Kidney epithelial cell (primary cell): ENCODE measurements around the gene NXPE4. TPM values are rescaled to one million over a fixed set of nuclear protein-coding genes. Genes with fewer than 3 reads are reported as not detected.
"Not testable (repeated sequence)": the region's sequence is repeated elsewhere in the genome, so short reads cannot be mapped to it uniquely, and the experiment has no call there.

Experiments used
- DNase-seq: peaks from one replicate; pipeline ENCODE4 v3.0.0-alpha.2; 2010; ENCODE audit warnings: low read depth
- H3K27me3 ChIP-seq: 2 replicates; pipeline ENCODE4 v1.6.0; 2011; ENCODE audit warnings: low read length; ENCODE audit not compliant: control insufficient read depth, insufficient read depth
- H3K36me3 ChIP-seq: 2 replicates; pipeline ENCODE4 v1.5.1; 2011; ENCODE audit warnings: low read length; ENCODE audit not compliant: control insufficient read depth, insufficient read depth
- H3K4me3 ChIP-seq: 2 replicates; pipeline ENCODE4 v1.5.1; 2011; ENCODE audit warnings: low read depth, mild to moderate bottlenecking, control low read depth, low read length
- CTCF ChIP-seq: IDR thresholded peaks from 2 replicates; pipeline ENCODE4 v1.5.1; 2011; ENCODE audit warnings: mild to moderate bottlenecking, moderate library complexity, low read length, control low read depth, inconsistent platforms; ENCODE audit not compliant: insufficient read depth, poor library complexity, severe bottlenecking
- total RNA-seq: library from RNA; depleted of rRNA; stranded (reverse); fragments of >200 nt; gene quantifications from 2 replicates; pipeline ENCODE4 v1.2.3, GENCODE V29; 2015

Gene NXPE4
- total RNA-seq, 1 donor from 2014 or later: not detected

DNA sequence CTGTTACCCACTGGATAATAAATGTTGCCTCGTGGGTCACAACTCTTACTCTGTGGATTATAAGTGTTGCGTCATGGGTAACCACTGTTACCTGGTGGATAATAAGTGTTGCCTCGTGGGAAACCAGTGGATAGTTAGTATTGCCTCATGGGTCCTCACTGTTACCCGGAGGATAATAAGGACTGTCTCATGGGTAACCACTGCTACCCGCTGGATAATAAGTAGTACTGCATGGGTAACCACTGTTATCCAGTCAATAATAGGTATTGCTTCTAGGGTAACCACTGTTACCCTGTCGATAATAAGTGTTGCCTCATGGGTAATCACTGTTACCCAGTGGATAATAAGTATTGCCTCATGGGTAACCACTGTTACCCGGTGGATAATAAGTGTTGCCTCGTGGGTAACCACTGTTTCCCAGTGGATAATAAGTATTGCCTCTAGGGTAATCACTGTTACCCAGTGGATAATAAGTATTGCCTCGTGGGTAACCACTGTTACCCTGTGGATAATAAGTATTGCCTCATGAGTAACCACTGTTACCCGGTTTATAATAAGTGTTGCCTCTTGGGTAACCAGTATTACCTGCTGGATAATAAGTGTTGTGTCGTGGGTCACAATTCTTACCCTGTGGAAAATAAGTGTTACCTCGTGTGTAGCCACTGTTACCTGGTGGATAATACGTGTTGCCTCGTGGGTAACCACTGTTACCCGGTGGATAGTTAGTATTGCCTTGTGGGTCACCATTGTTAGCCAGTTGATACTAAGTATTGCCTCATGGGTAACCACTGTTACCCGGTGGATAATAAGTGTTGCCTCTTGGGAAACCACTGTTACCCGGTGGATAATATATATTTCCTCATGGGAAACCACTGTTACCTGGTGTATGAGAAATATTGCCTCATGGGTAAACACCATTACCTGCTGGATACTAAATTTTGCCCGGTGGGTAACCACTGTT lies 15.7 kb upstream of the NXPE4 start:
- no peak for TF ChIP-seq CTCF
- no peaks in the 10 kb centered on the region for H3K27me3 ChIP-seq
- no peak overlapping the region for H3K4me3 ChIP-seq
- DNase-seq: no peak
- no peaks in the 10 kb centered on the region for H3K36me3 ChIP-seq

DNA sequence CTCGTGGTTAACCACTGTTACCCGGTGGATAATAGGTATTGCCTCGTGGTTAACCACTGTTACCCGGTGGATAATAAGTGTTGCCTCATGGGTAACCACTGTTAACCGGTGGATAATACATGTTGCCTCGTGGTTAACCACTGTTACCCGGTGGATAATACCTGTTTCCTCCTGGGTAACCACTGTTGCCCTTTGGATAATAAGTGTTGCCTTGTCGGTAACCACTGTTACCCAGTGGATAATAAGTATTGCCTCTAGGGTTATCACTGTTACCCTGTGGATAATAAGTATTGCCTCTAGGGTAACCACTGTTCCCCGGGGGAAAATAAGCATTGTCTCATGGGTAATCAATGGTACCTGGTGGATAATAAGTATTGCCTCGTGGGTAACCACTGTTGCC lies 15.0 kb upstream of the NXPE4 start:
- H3K4me3 ChIP-seq: no peak overlapping the region
- no peak for DNase-seq
- no peaks in the 10 kb centered on the region for H3K36me3 ChIP-seq
- no peaks in the 10 kb centered on the region for H3K27me3 ChIP-seq
- TF ChIP-seq CTCF: no peak

GRCh38 chr11:114609429-114609828 lies 13.8 kb upstream of the NXPE4 start:
- Histone ChIP-seq H3K36me3 (no peaks in the 10 kb centered on the region), H3K4me3 (no peak overlapping the region), H3K27me3 (no peaks in the 10 kb centered on the region)
- TF ChIP-seq CTCF: no peak
- DNase-seq: no peak

DNA sequence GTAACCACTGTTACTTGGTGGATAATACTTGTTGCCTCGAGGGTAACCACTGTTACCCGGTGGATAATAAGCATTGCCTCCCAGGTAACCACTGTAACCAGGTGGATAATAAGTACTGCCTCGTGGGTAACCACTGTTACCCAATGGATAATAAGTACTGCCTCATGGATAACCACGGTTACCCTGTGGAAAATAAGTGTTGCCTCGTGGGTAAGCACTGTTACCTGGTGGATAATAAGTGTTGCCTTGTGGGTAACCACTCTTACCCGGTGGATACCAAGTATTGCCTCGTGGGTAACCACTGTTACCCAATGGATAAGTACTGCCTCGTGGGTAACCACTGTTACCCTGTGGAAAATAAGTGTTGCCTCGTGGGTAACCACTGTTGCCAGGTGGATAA lies 13.0 kb upstream of the NXPE4 start:
- H3K27me3 ChIP-seq, H3K36me3 ChIP-seq, DNase-seq, H3K4me3 ChIP-seq: not testable (repeated sequence)

- no peaks in the 10 kb centered on the region for H3K36me3 ChIP-seq
- no peak overlapping the region for H3K4me3 ChIP-seq
- TF ChIP-seq CTCF: no peak
- no peak for DNase-seq
- H3K27me3 ChIP-seq: no peaks in the 10 kb centered on the region
These were observed 12.3 kb upstream of the NXPE4 start for GRCh38 chr11:114607753-114608459.

DNA sequence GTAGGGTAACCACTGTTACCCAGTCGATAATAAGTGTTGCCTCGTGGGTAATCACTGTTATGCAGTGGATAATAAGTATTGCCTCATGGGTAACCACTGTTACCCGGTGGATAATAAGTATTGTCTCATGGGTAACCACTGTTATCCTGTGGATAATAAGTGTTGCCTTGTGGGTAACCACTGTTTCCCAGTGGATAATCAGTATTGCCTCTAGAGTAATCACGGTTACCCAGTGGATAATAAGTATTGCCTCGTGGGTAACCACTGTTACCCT lies 11.2 kb upstream of the NXPE4 start:
- not testable (repeated sequence) for H3K4me3 ChIP-seq, H3K27me3 ChIP-seq, DNase-seq, H3K36me3 ChIP-seq
